HepG2 (cell line): Measurements from ENCODE around the gene SDCCAG8. TPM values are rescaled to one million over a fixed set of nuclear protein-coding genes. Genes with fewer than 3 reads are reported as not detected.
A peak's percentile ranks its signal among the peaks of the same experiment; 100 is the strongest.

Source experiments
- ATAC-seq: fragments of 200-7000 bp; cut with Tn5 transposase; 3 replicates; pipeline ENCODE4 v1.9.1; 2020; ENCODE audit warnings: mild to moderate bottlenecking, moderate library complexity
- BruUV-seq: library from RNA; stranded (reverse); fragments of 400-500 nt; replicated peaks from 2 replicates; lab custom pipeline; 2021; lab: Mats Ljungman, UMichigan
- CTCF ChIA-PET: fragments of 300-600 bp; formaldehyde crosslinking; extraction: SDS; loops from one replicate; lab custom pipeline; 2021; ENCODE audit warnings: low total read pairs, inconsistent platforms, low intra/inter-chr PET ratio; lab: Yijun Ruan, JAX
- POLR2A ChIA-PET: fragments of 350-600 bp; sonication (Branson Sonifier 250); formaldehyde crosslinking; loops from one replicate; lab custom pipeline; 2020; ENCODE audit warnings: antibody characterized with exemption, inconsistent platforms; lab: Yijun Ruan, JAX
- DNase-seq: peaks from one replicate; pipeline ENCODE4 v3.0.0-alpha.2; 2015; ENCODE audit warnings: low spot score
- FAIRE-seq: peaks from 3 replicates; lab custom pipeline; 2011; peaks lifted over from hg19 to GRCh38; lab: Jason Lieb, UNC
- H2AFZ ChIP-seq: one replicate; pipeline ENCODE4 v1.6.1; 2011; ENCODE audit warnings: low read length, inconsistent platforms
- H3K27ac ChIP-seq: fragments of 300-600 bp; 3 replicates; pipeline ENCODE4 v1.8.0; 2011; ENCODE audit warnings: mixed run types, mild to moderate bottlenecking, mixed read lengths, low read length, inconsistent platforms; ENCODE audit not compliant: insufficient read depth; ENCODE audit errors: extremely low read length
- H3K27me3 ChIP-seq, 2 experiments: fragments of 200-600 bp in 1 of 2; 2 replicates in 1 of 2; 3 replicates in 1 of 2; pipeline versions ENCODE4 v1.6.0 to v1.8.0; 2011; ENCODE audit warnings: low read length in 2 of 2, mild to moderate bottlenecking in 2 of 2, moderate library complexity in 2 of 2, inconsistent platforms in 1 of 2; ENCODE audit not compliant: insufficient read depth in 2 of 2, control insufficient read depth in 1 of 2
- H3K36me3 ChIP-seq, 2 experiments: fragments of 200-600 bp in 1 of 2; replicated peaks in 1 of 2; 2 replicates in 1 of 2; 3 replicates in 1 of 2; pipeline versions ENCODE4 v1.5.1 to v1.8.0; 2011; ENCODE audit warnings: low read length in 2 of 2, inconsistent platforms in 1 of 2; ENCODE audit not compliant: insufficient read depth in 2 of 2, control insufficient read depth in 1 of 2
- H3K4me1 ChIP-seq: 2 replicates; pipeline ENCODE4 v1.5.1; 2012; ENCODE audit warnings: low read length, inconsistent platforms; ENCODE audit not compliant: insufficient read depth
- H3K4me2 ChIP-seq: 2 replicates; pipeline ENCODE4 v1.6.0; 2011; ENCODE audit warnings: low read depth, low read length, inconsistent platforms
- H3K4me3 ChIP-seq, 3 experiments: fragments of 200-600 bp in 1 of 3; sonication (generic), shearing (Covaris generic) in 1 of 3; replicated peaks in 1 of 3; 2 replicates each; pipeline ENCODE4 v1.5.1; 2011 to 2016; ENCODE audit warnings: low read length in 3 of 3, inconsistent platforms in 2 of 3, low read depth in 2 of 3, mild to moderate bottlenecking in 2 of 3, control low read depth in 1 of 3, mixed read lengths in 1 of 3; ENCODE audit not compliant: insufficient read depth in 1 of 3
- H3K79me2 ChIP-seq: one replicate; pipeline ENCODE4 v1.6.1; 2011; ENCODE audit warnings: low read length, inconsistent platforms; ENCODE audit not compliant: insufficient read depth
- H3K9ac ChIP-seq: 2 replicates; pipeline ENCODE4 v1.6.0; 2011; ENCODE audit warnings: mild to moderate bottlenecking, low read depth, low read length, inconsistent platforms; ENCODE audit not compliant: insufficient read depth
- H3K9me3 ChIP-seq: 2 replicates; pipeline ENCODE4 v1.5.1; 2012; ENCODE audit warnings: mild to moderate bottlenecking, low read length
- H4K20me1 ChIP-seq: 2 replicates; pipeline ENCODE4 v1.6.0; 2011; ENCODE audit warnings: inconsistent platforms, mild to moderate bottlenecking, low read length, moderate library complexity; ENCODE audit not compliant: insufficient read depth
- ATF1 ChIP-seq: IDR thresholded peaks from 2 replicates; pipeline ENCODE4 v1.6.1; 2016; ENCODE audit warnings: mild to moderate bottlenecking, control low read depth
- CREB1 ChIP-seq, 2 experiments: fragments of 450-650 bp in 1 of 2; IDR thresholded peaks; 2 replicates each; pipeline ENCODE4 v1.6.1; 2016 to 2017; ENCODE audit warnings: control low read depth in 1 of 2, mild to moderate bottlenecking in 1 of 2, missing compliant biosample characterization in 1 of 2, missing genetic modification characterization in 1 of 2
- HMGA1 ChIP-seq: sonication (generic); formaldehyde crosslinking; conservative IDR thresholded peaks from 2 replicates; pipeline ENCODE4 v1.4.0; 2020; ENCODE audit warnings: missing genetic modification reagents
- NCOR1 ChIP-seq: fragments of 200-600 bp; sonication (generic); IDR thresholded peaks from 2 replicates; pipeline ENCODE4 v1.7.0; 2017; ENCODE audit warnings: antibody characterized with exemption, low read length, borderline replicate concordance
- PAWR ChIP-seq: sonication (generic); formaldehyde crosslinking; IDR thresholded peaks from 2 replicates; pipeline ENCODE4 v1.4.0; 2020; ENCODE audit warnings: missing genetic modification reagents, mild to moderate bottlenecking, borderline replicate concordance
- SOX13 ChIP-seq, 3 experiments: fragments of 450-650 bp in 1 of 3; sonication (generic) in 1 of 3; formaldehyde crosslinking in 1 of 3; IDR thresholded peaks in 2 of 3; conservative IDR thresholded peaks in 1 of 3; 2 replicates each; pipeline versions ENCODE4 v1.5.0 to v1.6.1; 2016 to 2020; ENCODE audit warnings: antibody characterized with exemption in 1 of 3, mild to moderate bottlenecking in 1 of 3, missing compliant biosample characterization in 1 of 3, missing genetic modification reagents in 1 of 3, moderate library complexity in 1 of 3
- SP4 ChIP-seq: sonication (generic); formaldehyde crosslinking; IDR thresholded peaks from 2 replicates; pipeline ENCODE4 v1.8.1; 2023; ENCODE audit warnings: mild to moderate bottlenecking, missing genetic modification reagents
- ZNF260 ChIP-seq: sonication (generic); formaldehyde crosslinking; IDR thresholded peaks from 2 replicates; pipeline ENCODE4 v1.4.0; 2020; ENCODE audit warnings: missing genetic modification reagents, low read depth, mild to moderate bottlenecking, borderline replicate concordance
- ZNF264 ChIP-seq: sonication (generic); formaldehyde crosslinking; IDR thresholded peaks from 2 replicates; pipeline ENCODE4 v1.4.0; 2020; ENCODE audit warnings: missing genetic modification reagents
- ZNF317 ChIP-seq: sonication (generic); formaldehyde crosslinking; IDR thresholded peaks from 2 replicates; pipeline ENCODE4 v1.5.0; 2020; ENCODE audit warnings: mild to moderate bottlenecking, missing genetic modification reagents
- ZNF496 ChIP-seq: sonication (generic); formaldehyde crosslinking; IDR thresholded peaks from 2 replicates; pipeline ENCODE4 v1.8.1; 2023; ENCODE audit warnings: mild to moderate bottlenecking, moderate library complexity, missing genetic modification reagents; ENCODE audit not compliant: insufficient replicate concordance
- WGBS: methylation state at CpG from one replicate; pipeline ENCODE4 v1.1.6; 2017; ENCODE audit warnings: low lambda C conversion rate; 5-methylcytosine and 5-hydroxymethylcytosine counted together
- in situ Hi-C: cut with HindIII; loops from 2 replicates; pipeline ENCODE4 v1.10.0; 2017; ENCODE audit warnings: low pct_unique_long_range_greater_than_20kb; ENCODE audit not compliant: extremely low pct_ligation_motif_present
- intact Hi-C: fragments of 100-400 bp; cut with micrococcal nuclease; formaldehyde crosslinking; loops from one replicate; pipeline ENCODE4 v1.10.0; 2022; ENCODE audit not compliant: unreplicated experiment
- polyA plus RNA-seq, 8 experiments: library from polyadenylated mRNA; depleted of rRNA in 3 of 8; stranded (reverse) in 7 of 8; unstranded in 1 of 8; fragments of >200 nt; fragmentation: Illumina TruSeq in 4 of 8; extraction: Trizol in 4 of 8; gene quantifications; 2 replicates each; pipeline versions ENCODE4 v1.2.1 to v1.2.3, GENCODE V29; 2011 to 2016; ENCODE audit warnings: low read depth in 4 of 8, missing spikeins in 1 of 8, mixed read lengths in 1 of 8; ENCODE audit not compliant: insufficient read depth in 1 of 8
- total RNA-seq, 5 experiments: library from RNA; depleted of rRNA; stranded (reverse); fragments of >200 nt; fragmentation: Illumina TruSeq; extraction: Trizol; gene quantifications; 2 replicates each; pipeline ENCODE4 v1.2.3, GENCODE V29; 2016; ENCODE audit warnings: low read depth in 1 of 5
- TF ChIP-seq, protein P1 (sequence below): sonication (generic); formaldehyde crosslinking; IDR thresholded peaks from 2 replicates; pipeline ENCODE4 v1.5.0; 2020; ENCODE audit warnings: missing genetic modification reagents, mild to moderate bottlenecking, borderline replicate concordance
- TF ChIP-seq, protein P2 (sequence below): sonication (generic); formaldehyde crosslinking; IDR thresholded peaks from 2 replicates; pipeline ENCODE4 v1.4.0; 2020; ENCODE audit warnings: missing genetic modification reagents
- TF ChIP-seq, protein P3 (sequence below): sonication (generic); formaldehyde crosslinking; IDR thresholded peaks from 2 replicates; pipeline ENCODE4 v1.4.0; 2020; ENCODE audit warnings: mild to moderate bottlenecking, missing genetic modification reagents
- TF ChIP-seq, protein P4 (sequence below): sonication (generic); formaldehyde crosslinking; IDR thresholded peaks from 2 replicates; pipeline ENCODE4 v1.4.0; 2020; ENCODE audit warnings: missing genetic modification reagents, borderline replicate concordance

The SDCCAG8 gene
- total and polyA plus RNA-seq, 2 of the 13 experiments (the other 11 are each of a cell fraction or from before 2014, with no cell fraction given) = 9.5 to 13.4 TPM

DNA sequence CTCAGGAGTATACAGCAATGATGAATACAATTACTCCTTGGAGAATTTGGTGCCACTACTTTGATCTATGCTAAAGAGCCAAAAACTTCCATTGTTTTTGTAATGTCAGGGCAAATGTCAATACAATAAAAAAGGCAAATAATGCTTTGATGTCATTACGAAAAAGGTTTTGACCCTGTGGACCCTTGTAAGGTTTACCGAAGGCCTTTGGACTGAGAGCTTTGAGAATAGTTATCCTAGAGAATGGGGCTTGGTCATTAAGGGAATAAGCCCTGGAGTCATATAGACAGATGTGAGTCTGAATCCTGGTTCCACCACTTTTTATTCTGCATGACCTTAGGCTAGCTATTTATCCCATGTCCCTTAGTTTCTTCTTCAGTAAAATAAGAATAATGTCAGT is 28.2 kb upstream of the SDCCAG8 start:
- Histone ChIP-seq H3K9me3 (peaks cover 30% of the 10 kb centered on the region), H3K9ac (no peak overlapping the region), H3K79me2 (peaks cover 48% of the 10 kb centered on the region), H3K4me1 (peaks cover 26% of the 10 kb centered on the region), H3K4me3 (no peak overlapping the region), H3K27me3 (no peaks in the 10 kb centered on the region), H4K20me1 (peaks cover 9% of the 10 kb centered on the region; the same call in 1 of the 2 replicates), H3K27ac (no peak overlapping the region), H2AFZ (no peak overlapping the region), H3K36me3 (peaks cover 0 to 15% of the 10 kb centered on the region in 2 experiments; a peak in 4 of 5 replicates), H3K4me2 (no peak overlapping the region)
- POLR2A ChIA-PET = no interaction called here
- FAIRE-seq (no peak), ATAC-seq (peak; percentile 70), DNase-seq (peak; percentile 63)
- 20% methylated on average over 2 of the region's 2 CpGs for WGBS
- in situ Hi-C loops = no loop called here
- no TSS peak for BruUV-seq
- intact Hi-C loops = no loop called here
- CTCF ChIA-PET = no interaction called here
- no peak for TF ChIP-seq PAWR
- no peak for TF ChIP-seq SP4 (CRISPR knock-in tag)
- TF ChIP-seq SOX13 (IDR thresholded peaks at IDR 0.05) = no peak
- peak in 1 of 2 experiments; percentile 86; a peak in 2 of 4 replicates for TF ChIP-seq SOX13 (CRISPR knock-in tag; conservative IDR thresholded peaks at IDR 0.05 in 1 of 2, IDR thresholded peaks at IDR 0.05 in 1 of 2)
- TF ChIP-seq NCOR1 = peak; percentile 60; the same call in 1 of the 2 replicates
- TF ChIP-seq, protein P1, sequence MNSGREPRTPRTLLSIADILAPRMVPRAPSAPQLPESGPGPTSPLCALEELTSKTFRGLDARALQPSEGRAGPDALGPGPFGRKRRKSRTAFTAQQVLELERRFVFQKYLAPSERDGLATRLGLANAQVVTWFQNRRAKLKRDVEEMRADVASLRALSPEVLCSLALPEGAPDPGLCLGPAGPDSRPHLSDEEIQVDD (CRISPR knock-in tag) = no peak
- no peak for TF ChIP-seq CREB1 (IDR thresholded peaks at IDR 0.05)
- peak; percentile 20; the same call in 1 of the 2 replicates for TF ChIP-seq CREB1 (CRISPR knock-in tag; IDR thresholded peaks at IDR 0.05)
- TF ChIP-seq, protein P2, sequence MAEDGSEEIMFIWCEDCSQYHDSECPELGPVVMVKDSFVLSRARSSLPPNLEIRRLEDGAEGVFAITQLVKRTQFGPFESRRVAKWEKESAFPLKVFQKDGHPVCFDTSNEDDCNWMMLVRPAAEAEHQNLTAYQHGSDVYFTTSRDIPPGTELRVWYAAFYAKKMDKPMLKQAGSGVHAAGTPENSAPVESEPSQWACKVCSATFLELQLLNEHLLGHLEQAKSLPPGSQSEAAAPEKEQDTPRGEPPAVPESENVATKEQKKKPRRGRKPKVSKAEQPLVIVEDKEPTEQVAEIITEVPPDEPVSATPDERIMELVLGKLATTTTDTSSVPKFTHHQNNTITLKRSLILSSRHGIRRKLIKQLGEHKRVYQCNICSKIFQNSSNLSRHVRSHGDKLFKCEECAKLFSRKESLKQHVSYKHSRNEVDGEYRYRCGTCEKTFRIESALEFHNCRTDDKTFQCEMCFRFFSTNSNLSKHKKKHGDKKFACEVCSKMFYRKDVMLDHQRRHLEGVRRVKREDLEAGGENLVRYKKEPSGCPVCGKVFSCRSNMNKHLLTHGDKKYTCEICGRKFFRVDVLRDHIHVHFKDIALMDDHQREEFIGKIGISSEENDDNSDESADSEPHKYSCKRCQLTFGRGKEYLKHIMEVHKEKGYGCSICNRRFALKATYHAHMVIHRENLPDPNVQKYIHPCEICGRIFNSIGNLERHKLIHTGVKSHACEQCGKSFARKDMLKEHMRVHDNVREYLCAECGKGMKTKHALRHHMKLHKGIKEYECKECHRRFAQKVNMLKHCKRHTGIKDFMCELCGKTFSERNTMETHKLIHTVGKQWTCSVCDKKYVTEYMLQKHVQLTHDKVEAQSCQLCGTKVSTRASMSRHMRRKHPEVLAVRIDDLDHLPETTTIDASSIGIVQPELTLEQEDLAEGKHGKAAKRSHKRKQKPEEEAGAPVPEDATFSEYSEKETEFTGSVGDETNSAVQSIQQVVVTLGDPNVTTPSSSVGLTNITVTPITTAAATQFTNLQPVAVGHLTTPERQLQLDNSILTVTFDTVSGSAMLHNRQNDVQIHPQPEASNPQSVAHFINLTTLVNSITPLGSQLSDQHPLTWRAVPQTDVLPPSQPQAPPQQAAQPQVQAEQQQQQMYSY = no peak
- no peak for TF ChIP-seq ZNF496 (CRISPR knock-in tag)
- 0 out of 2 replicates have a peak, but pooled peaks have one; percentile 33 for TF ChIP-seq ZNF317 (CRISPR knock-in tag)
- no peak for TF ChIP-seq ZNF260 (CRISPR knock-in tag)
- TF ChIP-seq ATF1 = no peak
- TF ChIP-seq, protein P3, sequence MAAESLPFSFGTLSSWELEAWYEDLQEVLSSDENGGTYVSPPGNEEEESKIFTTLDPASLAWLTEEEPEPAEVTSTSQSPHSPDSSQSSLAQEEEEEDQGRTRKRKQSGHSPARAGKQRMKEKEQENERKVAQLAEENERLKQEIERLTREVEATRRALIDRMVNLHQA (CRISPR knock-in tag) = no peak
- no peak for TF ChIP-seq HMGA1 (CRISPR knock-in tag)
- TF ChIP-seq, protein P4, sequence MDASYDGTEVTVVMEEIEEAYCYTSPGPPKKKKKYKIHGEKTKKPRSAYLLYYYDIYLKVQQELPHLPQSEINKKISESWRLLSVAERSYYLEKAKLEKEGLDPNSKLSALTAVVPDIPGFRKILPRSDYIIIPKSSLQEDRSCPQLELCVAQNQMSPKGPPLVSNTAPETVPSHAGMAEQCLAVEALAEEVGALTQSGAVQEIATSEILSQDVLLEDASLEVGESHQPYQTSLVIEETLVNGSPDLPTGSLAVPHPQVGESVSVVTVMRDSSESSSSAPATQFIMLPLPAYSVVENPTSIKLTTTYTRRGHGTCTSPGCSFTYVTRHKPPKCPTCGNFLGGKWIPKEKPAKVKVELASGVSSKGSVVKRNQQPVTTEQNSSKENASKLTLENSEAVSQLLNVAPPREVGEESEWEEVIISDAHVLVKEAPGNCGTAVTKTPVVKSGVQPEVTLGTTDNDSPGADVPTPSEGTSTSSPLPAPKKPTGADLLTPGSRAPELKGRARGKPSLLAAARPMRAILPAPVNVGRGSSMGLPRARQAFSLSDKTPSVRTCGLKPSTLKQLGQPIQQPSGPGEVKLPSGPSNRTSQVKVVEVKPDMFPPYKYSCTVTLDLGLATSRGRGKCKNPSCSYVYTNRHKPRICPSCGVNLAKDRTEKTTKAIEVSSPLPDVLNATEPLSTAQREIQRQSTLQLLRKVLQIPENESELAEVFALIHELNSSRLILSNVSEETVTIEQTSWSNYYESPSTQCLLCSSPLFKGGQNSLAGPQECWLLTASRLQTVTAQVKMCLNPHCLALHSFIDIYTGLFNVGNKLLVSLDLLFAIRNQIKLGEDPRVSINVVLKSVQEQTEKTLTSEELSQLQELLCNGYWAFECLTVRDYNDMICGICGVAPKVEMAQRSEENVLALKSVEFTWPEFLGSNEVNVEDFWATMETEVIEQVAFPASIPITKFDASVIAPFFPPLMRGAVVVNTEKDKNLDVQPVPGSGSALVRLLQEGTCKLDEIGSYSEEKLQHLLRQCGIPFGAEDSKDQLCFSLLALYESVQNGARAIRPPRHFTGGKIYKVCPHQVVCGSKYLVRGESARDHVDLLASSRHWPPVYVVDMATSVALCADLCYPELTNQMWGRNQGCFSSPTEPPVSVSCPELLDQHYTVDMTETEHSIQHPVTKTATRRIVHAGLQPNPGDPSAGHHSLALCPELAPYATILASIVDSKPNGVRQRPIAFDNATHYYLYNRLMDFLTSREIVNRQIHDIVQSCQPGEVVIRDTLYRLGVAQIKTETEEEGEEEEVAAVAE (CRISPR knock-in tag) = no peak
- no peak for TF ChIP-seq ZNF264 (CRISPR knock-in tag)
